HUES48 (cell line): Measurements from ENCODE around the gene DPYD.

ENCODE experiments used
- H3K27ac ChIP-seq: one replicate; pipeline ENCODE4 v1.7.0; 2013; ENCODE audit warnings: low read depth, low read length, inconsistent platforms
- H3K27me3 ChIP-seq: 2 replicates; pipeline ENCODE4 v1.6.1; 2013; ENCODE audit warnings: mild to moderate bottlenecking, low read length; ENCODE audit not compliant: control insufficient read depth, insufficient read depth
- H3K36me3 ChIP-seq: 2 replicates; pipeline ENCODE4 v1.6.1; 2013; ENCODE audit warnings: low read length; ENCODE audit not compliant: control insufficient read depth, insufficient read depth
- H3K4me1 ChIP-seq: 2 replicates; pipeline ENCODE4 v1.6.1; 2013; ENCODE audit warnings: mild to moderate bottlenecking, low read length; ENCODE audit not compliant: control insufficient read depth, insufficient read depth
- H3K4me3 ChIP-seq: 2 replicates; pipeline ENCODE4 v1.5.1; 2013; ENCODE audit warnings: mild to moderate bottlenecking, low read depth, low read length
- H3K9ac ChIP-seq: 2 replicates; pipeline ENCODE4 v1.6.1; 2013; ENCODE audit warnings: mild to moderate bottlenecking, low read depth, low read length, moderate library complexity
- H3K9me3 ChIP-seq: 2 replicates; pipeline ENCODE4 v1.6.1; 2013; ENCODE audit warnings: low read length; ENCODE audit not compliant: control insufficient read depth, insufficient read depth

DPYD gene

GRCh38 chr1:97925151-97925550 lies 4.3 kb upstream of the DPYD start:
- no peaks in the 10 kb centered on the region for H3K36me3 ChIP-seq
- peaks cover 5% of the 10 kb centered on the region for H3K27me3 ChIP-seq
- H3K4me3 ChIP-seq: no peak overlapping the region
- no peaks in the 10 kb centered on the region for H3K9me3 ChIP-seq
- no peak overlapping the region for H3K9ac ChIP-seq
- peaks cover 8% of the 10 kb centered on the region; the same call in 1 of the 2 replicates for H3K4me1 ChIP-seq
- H3K27ac ChIP-seq: no peak overlapping the region

GRCh38 chr1:97923811-97924210 lies 3.0 kb upstream of the DPYD start:
- H3K27ac ChIP-seq: no peak overlapping the region
- H3K4me3 ChIP-seq: no peak overlapping the region
- H3K27me3 ChIP-seq: peaks cover 18% of the 10 kb centered on the region
- H3K9me3 ChIP-seq: no peaks in the 10 kb centered on the region
- H3K9ac ChIP-seq: no peak overlapping the region
- H3K36me3 ChIP-seq: no peaks in the 10 kb centered on the region
- H3K4me1 ChIP-seq: peaks cover 11% of the 10 kb centered on the region; the same call in 1 of the 2 replicates

GRCh38 chr1:97920276-97920831 lies 480 bp downstream of the DPYD start:
- Histone ChIP-seq H3K9me3 (no peaks in the 10 kb centered on the region), H3K4me1 (peaks cover 11% of the 10 kb centered on the region; the same call in 1 of the 2 replicates), H3K9ac (no peak overlapping the region), H3K27me3 (peaks cover 25% of the 10 kb centered on the region), H3K4me3 (peak overlapping the region; percentile 99), H3K36me3 (no peaks in the 10 kb centered on the region), H3K27ac (peak overlapping the region; percentile 92)

GRCh38 chr1:97919585-97920261 lies 1.1 kb downstream of the DPYD start:
- Histone ChIP-seq H3K4me3 (peak overlapping the region; percentile 99), H3K36me3 (no peaks in the 10 kb centered on the region), H3K9me3 (no peaks in the 10 kb centered on the region), H3K9ac (no peak overlapping the region), H3K27me3 (peaks cover 25% of the 10 kb centered on the region), H3K4me1 (peaks cover 11% of the 10 kb centered on the region; the same call in 1 of the 2 replicates), H3K27ac (no peak overlapping the region)

- no peak overlapping the region for H3K9ac ChIP-seq
These were observed 1.9 kb downstream of the DPYD start for GRCh38 chr1:97918961-97919360.

GRCh38 chr1:97913506-97914139 lies 7.2 kb downstream of the DPYD start:
- Histone ChIP-seq H3K27ac (no peak overlapping the region), H3K27me3 (peaks cover 6% of the 10 kb centered on the region), H3K4me3 (no peak overlapping the region), H3K4me1 (no peaks in the 10 kb centered on the region), H3K9me3 (no peaks in the 10 kb centered on the region), H3K36me3 (no peaks in the 10 kb centered on the region), H3K9ac (no peak overlapping the region)

More at GRCh38 chr1:97918961-97919360, 1.9 kb downstream of the DPYD start:
- H3K36me3 ChIP-seq: no peaks in the 10 kb centered on the region
- no peak overlapping the region for H3K27ac ChIP-seq
- H3K9me3 ChIP-seq: no peaks in the 10 kb centered on the region
- H3K27me3 ChIP-seq: peaks cover 25% of the 10 kb centered on the region
- H3K4me1 ChIP-seq: peaks cover 11% of the 10 kb centered on the region; the same call in 1 of the 2 replicates
- no peak overlapping the region for H3K4me3 ChIP-seq

GRCh38 chr1:97911266-97912215 lies 9.3 kb downstream of the DPYD start:
- H3K9me3 ChIP-seq: no peaks in the 10 kb centered on the region
- H3K9ac ChIP-seq: no peak overlapping the region
- H3K4me3 ChIP-seq: no peak overlapping the region
- H3K27me3 ChIP-seq: no peaks in the 10 kb centered on the region
- H3K36me3 ChIP-seq: no peaks in the 10 kb centered on the region
- no peaks in the 10 kb centered on the region; the same call in 1 of the 2 replicates for H3K4me1 ChIP-seq
- no peak overlapping the region for H3K27ac ChIP-seq

- no peaks in the 10 kb centered on the region; the same call in 1 of the 2 replicates for H3K4me1 ChIP-seq
These were observed 11.6 kb downstream of the DPYD start for GRCh38 chr1:97909266-97909665.

GRCh38 chr1:97907886-97908285 lies 12.9 kb downstream of the DPYD start:
- no peaks in the 10 kb centered on the region for H3K27me3 ChIP-seq
- H3K9ac ChIP-seq: no peak overlapping the region
- no peak overlapping the region for H3K4me3 ChIP-seq
- H3K27ac ChIP-seq: no peak overlapping the region
- H3K9me3 ChIP-seq: no peaks in the 10 kb centered on the region
- no peaks in the 10 kb centered on the region; the same call in 1 of the 2 replicates for H3K4me1 ChIP-seq
- no peaks in the 10 kb centered on the region for H3K36me3 ChIP-seq

More at GRCh38 chr1:97909266-97909665, 11.6 kb downstream of the DPYD start:
- Histone ChIP-seq H3K9ac (no peak overlapping the region), H3K27ac (no peak overlapping the region), H3K9me3 (no peaks in the 10 kb centered on the region), H3K36me3 (no peaks in the 10 kb centered on the region), H3K4me3 (no peak overlapping the region), H3K27me3 (no peaks in the 10 kb centered on the region)

- Histone ChIP-seq H3K4me3 (no peak overlapping the region), H3K27me3 (no peaks in the 10 kb centered on the region)
These were observed 14.1 kb downstream of the DPYD start for GRCh38 chr1:97906567-97907241.

More at GRCh38 chr1:97906567-97907241, 14.1 kb downstream of the DPYD start:
- no peaks in the 10 kb centered on the region for H3K36me3 ChIP-seq
- no peak overlapping the region for H3K9ac ChIP-seq
- H3K4me1 ChIP-seq: no peaks in the 10 kb centered on the region; the same call in 1 of the 2 replicates
- H3K9me3 ChIP-seq: no peaks in the 10 kb centered on the region
- H3K27ac ChIP-seq: no peak overlapping the region
